NK-92 (cell line): ENCODE measurements around the gene WNK4.

Experiments
- DNase-seq: peaks from one replicate; lab custom pipeline; 2025; ENCODE audit not compliant: unreplicated experiment; lab: John Stamatoyannopoulos, UW

Gene WNK4

GRCh38 chr17:42795465-42795864 lies 15.1 kb downstream of the WNK4 start:
- no peak for DNase-seq

- DNase-seq = no peak
These were observed 15.8 kb downstream of the WNK4 start for GRCh38 chr17:42796066-42796758.

DNA sequence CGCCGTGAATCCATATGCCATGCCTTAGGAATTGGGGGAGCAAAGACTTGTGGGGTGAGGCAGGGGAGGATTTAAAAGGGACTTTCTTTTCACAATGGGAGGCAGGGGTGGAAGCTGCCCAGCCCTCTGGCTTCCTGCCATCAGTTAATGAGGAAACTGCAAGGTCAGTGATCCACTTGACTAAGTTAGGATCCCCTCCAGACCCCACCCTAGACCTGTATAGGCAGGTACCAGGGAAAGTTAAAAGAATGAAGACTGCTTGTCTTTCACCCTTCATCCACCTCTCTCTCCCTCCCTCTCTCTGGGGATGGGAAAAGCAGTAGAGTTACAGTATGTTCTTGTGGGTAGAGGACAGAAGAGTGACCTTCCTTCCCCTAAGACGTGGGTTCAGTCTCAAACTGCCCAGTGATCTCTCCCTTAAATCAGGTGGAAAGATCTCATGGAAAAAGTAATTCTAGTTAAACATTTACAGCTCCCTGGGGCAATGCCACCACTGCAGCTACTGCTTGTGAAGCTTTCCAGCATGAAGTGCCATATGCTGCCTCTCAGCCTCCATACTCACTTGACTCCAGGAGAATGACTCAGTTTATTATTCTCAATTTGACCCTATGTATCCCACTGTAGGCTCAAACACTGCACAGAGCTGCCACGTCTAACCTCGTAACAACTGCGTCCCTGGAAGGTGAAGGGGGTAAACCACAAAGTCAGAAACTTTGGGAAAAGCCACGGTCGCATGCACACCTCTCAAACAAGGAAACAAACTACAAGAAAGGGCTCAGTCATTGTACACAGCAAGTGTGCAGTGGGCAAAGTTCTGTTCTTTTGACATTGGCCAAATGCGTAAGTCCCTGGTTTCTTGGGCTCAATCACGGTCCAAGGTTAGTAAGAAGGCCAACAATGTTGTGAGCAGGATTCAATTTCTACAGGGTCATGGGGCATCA lies 16.9 kb downstream of the WNK4 start:
- no peak for DNase-seq

DNA sequence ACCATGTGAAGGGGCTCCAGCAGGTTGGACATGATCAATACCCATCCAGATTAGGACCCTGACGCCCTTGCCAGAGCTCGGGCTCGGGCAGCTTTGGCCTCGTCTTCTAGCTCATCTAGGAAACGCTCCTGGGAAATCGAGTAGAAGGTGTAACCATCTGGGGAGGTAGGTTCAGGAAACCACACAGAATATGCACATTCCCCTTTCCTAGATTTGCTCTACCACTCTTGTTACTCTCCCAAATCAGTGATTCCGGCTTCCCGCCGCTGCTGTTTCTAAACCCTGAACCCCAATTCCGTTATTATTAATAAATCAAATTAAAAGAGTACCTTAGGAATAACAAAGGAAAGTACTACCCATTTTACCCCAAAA lies 17.6 kb downstream of the WNK4 start:
- DNase-seq = no peak

DNA sequence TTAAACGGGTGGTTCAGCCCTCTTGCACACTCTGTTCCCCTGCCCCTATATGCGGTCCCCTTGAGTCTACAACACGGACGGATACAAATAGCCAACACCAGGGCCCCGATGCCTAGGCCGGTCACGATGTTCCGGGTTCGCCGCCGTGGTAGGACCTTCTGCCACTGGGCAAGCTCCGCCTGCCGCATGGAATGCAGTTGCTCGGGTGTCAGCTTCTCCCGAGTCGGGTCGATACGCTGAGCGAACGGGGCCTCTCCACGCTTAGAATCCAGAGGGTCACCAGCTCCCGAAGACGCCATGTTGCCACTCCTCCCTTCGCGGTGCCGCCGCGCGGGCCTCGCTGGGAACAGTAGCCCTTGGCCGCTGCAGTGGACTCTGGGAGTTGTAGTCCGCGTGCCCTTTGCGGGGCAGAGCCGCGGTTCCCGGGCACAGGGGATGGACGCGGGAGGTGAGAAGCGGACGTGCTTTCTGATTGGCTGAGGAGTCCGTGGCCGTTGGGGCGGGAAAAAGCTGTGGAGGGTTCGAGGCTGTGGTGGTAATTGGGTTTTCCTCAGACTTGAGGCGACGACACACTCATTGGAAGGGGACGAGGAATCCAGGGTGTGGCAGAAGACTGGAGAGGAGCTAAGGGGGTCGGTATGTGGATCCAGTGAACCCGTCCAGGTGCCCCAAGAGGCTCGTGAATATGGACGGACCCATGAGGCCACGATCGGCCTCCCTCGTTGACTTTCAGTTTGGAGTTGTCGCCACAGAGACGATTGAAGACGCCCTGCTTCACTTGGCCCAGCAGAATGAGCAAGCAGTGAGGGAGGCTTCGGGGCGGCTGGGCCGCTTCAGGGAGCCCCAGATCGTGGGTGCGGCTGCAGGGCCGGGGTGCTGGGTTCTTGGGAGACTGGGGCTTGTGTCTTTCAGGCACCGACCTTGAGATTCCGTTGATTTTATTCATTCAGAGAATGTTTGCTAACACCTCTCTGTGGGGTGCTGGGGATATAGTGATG lies 18.3 kb downstream of the WNK4 start, which contains the start of the genes CNTD1 and COA3:
TSS of gene CNTD1 (plus strand) at position 479 of the 998 bp plus-strand sequence. CDS start at position 686, 207 bp downstream.
TSS of gene COA3 (minus strand) at position 322 of the 998 bp plus-strand sequence. CDS start at position 299, 23 bp downstream.
- no peak for DNase-seq

GRCh38 chr17:42803074-42803883 lies 22.9 kb downstream of the WNK4 start:
- DNase-seq = no peak

- DNase-seq = no peak
These were observed 24.5 kb downstream of the WNK4 start for GRCh38 chr17:42804918-42805367.

GRCh38 chr17:42806249-42806648 lies 25.8 kb downstream of the WNK4 start:
- DNase-seq = no peak

- no peak for DNase-seq
These were observed 28.8 kb downstream of the WNK4 start for GRCh38 chr17:42809250-42809649.

- no peak for DNase-seq
These were observed 34.4 kb downstream of the WNK4 start for GRCh38 chr17:42814633-42815399.

GRCh38 chr17:42817866-42818265 lies 37.5 kb downstream of the WNK4 start:
- no peak for DNase-seq

GRCh38 chr17:42818379-42818778 lies 38.0 kb downstream of the WNK4 start:
- DNase-seq = no peak

DNA sequence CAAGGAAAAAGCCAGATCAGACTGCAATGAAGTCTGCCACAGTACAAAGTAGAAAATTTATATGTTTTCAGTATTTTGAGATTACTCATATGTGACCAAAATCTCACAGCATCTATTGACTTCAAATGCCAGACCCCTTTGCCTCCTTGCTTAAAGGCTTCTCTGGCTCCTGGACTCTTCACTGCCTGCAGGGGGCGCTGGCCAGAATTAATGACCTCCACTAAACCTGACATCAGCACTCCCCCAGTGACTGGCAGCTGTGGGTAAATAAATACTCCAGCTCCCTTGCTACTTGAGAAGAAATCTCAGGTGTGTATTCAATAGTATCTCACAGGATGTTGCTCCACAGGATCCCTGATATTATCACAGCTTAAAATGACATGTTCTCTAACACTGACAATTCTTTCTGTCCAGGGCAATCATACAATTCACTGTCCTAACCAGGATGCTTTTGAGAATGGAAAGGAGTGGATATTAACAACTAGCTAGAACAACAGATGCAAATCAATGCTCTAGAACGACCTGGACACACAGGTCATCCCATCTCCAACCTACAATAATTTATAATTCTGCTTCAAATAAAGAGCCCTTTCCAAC lies 39.6 kb downstream of the WNK4 start:
- no peak for DNase-seq

- no peak for DNase-seq
These were observed 40.8 kb downstream of the WNK4 start for GRCh38 chr17:42821176-42821575.

DNA sequence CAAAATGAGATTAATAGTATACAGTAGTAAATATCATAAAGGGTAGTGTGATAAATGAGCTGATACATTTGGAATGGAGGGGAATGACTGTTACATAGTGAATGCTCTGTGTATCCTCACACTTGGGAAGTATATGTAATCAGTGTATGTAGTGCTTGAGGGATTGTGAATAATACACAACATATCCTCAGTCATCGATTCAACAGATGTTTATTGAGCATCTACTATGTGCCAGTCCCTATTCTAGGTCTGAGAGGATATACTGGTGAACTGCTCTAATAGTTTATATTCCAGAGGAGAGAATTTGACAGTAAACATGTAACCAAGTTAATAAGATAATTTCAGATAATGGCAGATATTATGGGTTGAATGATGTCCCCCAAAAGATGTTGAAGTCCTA lies 47.1 kb downstream of the WNK4 start:
- no peak for DNase-seq

GRCh38 chr17:42830971-42831370 lies 50.6 kb downstream of the WNK4 start:
- no peak for DNase-seq

GRCh38 chr17:42832213-42832933 lies 52.0 kb downstream of the WNK4 start:
- DNase-seq = no peak
